Endothelial cell of umbilical vein (primary cell): ENCODE results near the gene PPP2R2D. TPM values are rescaled to one million over a fixed set of nuclear protein-coding genes. Genes with fewer than 3 reads are reported as not detected.

Experiments used
- BruUV-seq: library from RNA; stranded (reverse); fragments of 400-500 nt; replicated peaks from 2 replicates; lab custom pipeline; 2021; lab: Mats Ljungman, UMichigan
- CTCF ChIA-PET: fragments of 300-600, 350-600 bp; sonication (Branson Sonifier 250); formaldehyde crosslinking; loops from one replicate; lab custom pipeline; 2021; ENCODE audit warnings: antibody characterized with exemption, inconsistent platforms; lab: Charles Lee
- POLR2A ChIA-PET: fragments of 300-600, 350-600 bp; sonication (Branson Sonifier 250); formaldehyde crosslinking; loops from one replicate; lab custom pipeline; 2021; ENCODE audit warnings: antibody characterized with exemption, inconsistent platforms; lab: Charles Lee
- DNase-seq: peaks from one replicate; pipeline ENCODE4 v3.0.0-alpha.2; 2011; ENCODE audit warnings: low read depth, low spot score
- FAIRE-seq: peaks from 2 replicates; lab custom pipeline; 2011; peaks lifted over from hg19 to GRCh38; lab: Jason Lieb, UNC
- H2AFZ ChIP-seq: 2 replicates; pipeline ENCODE4 v1.6.0; 2012; ENCODE audit warnings: low read depth, low read length, control low read depth, inconsistent platforms
- H3K27ac ChIP-seq: 2 replicates; pipeline ENCODE4 v1.5.1; 2011; ENCODE audit warnings: low read depth, mild to moderate bottlenecking, control low read depth, low read length, moderate library complexity; ENCODE audit not compliant: insufficient read depth
- H3K27me3 ChIP-seq, 2 experiments: 2 replicates each; pipeline versions ENCODE4 v1.6.0 to v1.6.1; 2011; ENCODE audit warnings: low read length in 2 of 2, mixed read lengths in 1 of 2; ENCODE audit not compliant: control insufficient read depth in 2 of 2, insufficient read depth in 2 of 2
- H3K36me3 ChIP-seq, 2 experiments: 2 replicates in 1 of 2; 3 replicates in 1 of 2; pipeline ENCODE4 v1.5.1; 2011; ENCODE audit warnings: low read length in 2 of 2, mild to moderate bottlenecking in 1 of 2, moderate library complexity in 1 of 2; ENCODE audit not compliant: control insufficient read depth in 2 of 2, insufficient read depth in 2 of 2; ENCODE audit errors: extremely low read depth in 1 of 2
- H3K4me1 ChIP-seq: 3 replicates; pipeline ENCODE4 v1.5.1; 2011; ENCODE audit warnings: mild to moderate bottlenecking, low read length; ENCODE audit not compliant: control insufficient read depth, insufficient read depth; ENCODE audit errors: extremely low read depth
- H3K4me2 ChIP-seq: 2 replicates; pipeline ENCODE4 v1.6.1; 2011; ENCODE audit warnings: low read length, control low read depth, mixed read lengths; ENCODE audit not compliant: insufficient read depth
- H3K4me3 ChIP-seq, 3 experiments: fragments of 200-600 bp in 1 of 3; sonication (generic), shearing (Covaris generic) in 1 of 3; replicated peaks in 1 of 3; 2 replicates each; pipeline ENCODE4 v1.5.1; 2011 to 2016; ENCODE audit warnings: control low read depth in 3 of 3, low read length in 3 of 3, mild to moderate bottlenecking in 2 of 3, inconsistent platforms in 1 of 3, low read depth in 1 of 3, moderate library complexity in 1 of 3; ENCODE audit not compliant: insufficient read depth in 1 of 3
- H3K79me2 ChIP-seq: 2 replicates; pipeline ENCODE4 v1.6.0; 2012; ENCODE audit warnings: low read length, inconsistent platforms; ENCODE audit not compliant: control insufficient read depth, insufficient read depth
- H3K9ac ChIP-seq: replicated peaks from 2 replicates; pipeline ENCODE3; 2011; ENCODE audit warnings: low read length, control low read depth; ENCODE audit not compliant: insufficient read depth; ENCODE audit errors: extremely low read depth
- H3K9me1 ChIP-seq: replicated peaks from 3 replicates; pipeline ENCODE4 v1.6.0; 2011; ENCODE audit warnings: mild to moderate bottlenecking, low read length; ENCODE audit not compliant: control insufficient read depth, insufficient read depth; ENCODE audit errors: extremely low read depth
- H3K9me3 ChIP-seq: replicated peaks from 2 replicates; pipeline ENCODE4 v1.5.1; 2012; ENCODE audit warnings: low read length, inconsistent platforms; ENCODE audit not compliant: control insufficient read depth, insufficient read depth
- H4K20me1 ChIP-seq: replicated peaks from 2 replicates; pipeline ENCODE3; 2011; ENCODE audit warnings: mild to moderate bottlenecking, low read length; ENCODE audit not compliant: control insufficient read depth, insufficient read depth; ENCODE audit errors: extremely low read depth
- CTCF ChIP-seq, 2 donors: IDR thresholded peaks; 1 replicate in 1 of 2; 2 replicates in 1 of 2; pipeline ENCODE4 v1.5.1; 2011; ENCODE audit warnings: low read length in 2 of 2, mild to moderate bottlenecking in 2 of 2, moderate library complexity in 2 of 2, control low read depth in 1 of 2, inconsistent platforms in 1 of 2, low read depth in 1 of 2; ENCODE audit not compliant: insufficient read depth in 1 of 2; ENCODE audit errors: extremely low read depth in 1 of 2
- EZH2 ChIP-seq: IDR thresholded peaks from 2 replicates; pipeline ENCODE4 v1.6.1; 2012; ENCODE audit warnings: borderline replicate concordance, low read depth, mild to moderate bottlenecking, moderate library complexity, low read length, inconsistent platforms; ENCODE audit not compliant: severe bottlenecking
- FOS ChIP-seq: IDR thresholded peaks from 2 replicates; pipeline ENCODE4 v1.6.1; 2011; ENCODE audit warnings: mild to moderate bottlenecking, low read length, moderate library complexity, borderline replicate concordance; ENCODE audit not compliant: insufficient read depth
- GATA2 ChIP-seq: IDR thresholded peaks from 2 replicates; pipeline ENCODE4 v1.7.0; 2011; ENCODE audit warnings: low read depth, mild to moderate bottlenecking, moderate library complexity, mixed read lengths, low read length; ENCODE audit not compliant: insufficient read length, insufficient read depth
- JUN ChIP-seq: IDR thresholded peaks from 2 replicates; pipeline ENCODE4 v1.6.1; 2011; ENCODE audit warnings: borderline replicate concordance, low read depth; ENCODE audit not compliant: insufficient read length, insufficient read depth
- MYC ChIP-seq: IDR thresholded peaks from one replicate; pipeline ENCODE4 v1.6.1; 2011; ENCODE audit warnings: mild to moderate bottlenecking, low read depth, low read length
- POLR2A ChIP-seq: IDR thresholded peaks from 2 replicates; pipeline ENCODE4 v1.6.1; 2012; ENCODE audit warnings: low read depth, mild to moderate bottlenecking, control low read depth, low read length
- POLR2AphosphoS5 ChIP-seq: IDR thresholded peaks from 2 replicates; pipeline ENCODE4 v1.6.1; 2012; ENCODE audit warnings: low read depth, mild to moderate bottlenecking, control low read depth, low read length, moderate library complexity; ENCODE audit not compliant: insufficient read depth
- dilution Hi-C: fragments of 300-500 bp; cut with MboI; formaldehyde crosslinking; loops from one replicate; pipeline ENCODE4 v1.15.0; 2019; ENCODE audit warnings: low sequenced_read_pairs; ENCODE audit not compliant: extremely low pct_ligation_motif_present
- intact Hi-C: fragments of 100-400 bp; cut with micrococcal nuclease; formaldehyde crosslinking; loops from one replicate; pipeline ENCODE4 v1.10.0; 2022
- polyA plus RNA-seq, 4 experiments: library from polyadenylated mRNA; depleted of rRNA in 3 of 4; stranded (reverse) in 3 of 4; unstranded in 1 of 4; fragments of >200 nt; gene quantifications; 2 replicates each; pipeline versions ENCODE4 v1.2.1 to v1.2.3, GENCODE V29; 2011 to 2012; ENCODE audit warnings: missing spikeins in 1 of 4
- total RNA-seq: library from RNA; stranded (reverse); gene quantifications from 2 replicates; pipeline ENCODE4 v1.2.3, GENCODE V29; 2021
- TF ChIP-seq, protein P1 (sequence below): IDR thresholded peaks from 2 replicates; pipeline ENCODE4 v1.6.1; 2011; ENCODE audit not compliant: insufficient read depth, insufficient read length

Gene PPP2R2D
- total and polyA plus RNA-seq, 2 donors (not counting 3 experiments of a cell fraction or from before 2014, with no cell fraction given): 29.9 to 36.3 TPM

DNA sequence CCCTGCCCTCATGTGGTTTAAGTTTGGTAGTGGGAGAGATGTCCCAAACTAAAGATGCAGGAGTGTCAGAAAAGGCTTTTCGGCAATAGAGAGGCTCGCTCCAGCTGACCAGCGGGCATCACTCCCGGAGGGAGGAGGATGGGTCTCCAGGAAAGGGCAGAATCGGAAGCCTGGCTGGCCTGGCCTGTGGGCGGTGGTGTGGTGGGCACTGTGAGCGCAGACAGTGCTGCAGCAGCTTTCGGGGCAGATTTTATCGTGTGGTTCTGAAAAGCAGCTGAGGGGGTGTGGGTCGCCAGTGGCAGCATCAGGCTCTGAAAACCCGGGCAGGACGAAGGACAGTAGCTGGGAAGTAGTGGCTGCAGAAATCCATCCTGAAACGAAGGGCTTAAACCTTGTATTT lies 68.1 kb downstream of the PPP2R2D start:
- Histone ChIP-seq H3K36me3 (peaks cover 8 to 18% of the 10 kb centered on the region in 2 experiments), H3K4me1 (peaks cover 11% of the 10 kb centered on the region), H4K20me1 (no peaks in the 10 kb centered on the region), H3K9ac (no peak overlapping the region), H3K27me3 (no peaks in the 10 kb centered on the region), H3K9me3 (no peaks in the 10 kb centered on the region), H2AFZ (no peak overlapping the region), H3K9me1 (no peaks in the 10 kb centered on the region), H3K79me2 (peaks cover 23% of the 10 kb centered on the region), H3K27ac (no peak overlapping the region), H3K4me2 (no peak overlapping the region), H3K4me3 (no peak overlapping the region)
- ChIA-PET CTCF (interaction anchor here (1.0 kb wide), 1 partner anchor 54 kb away, joined by 5 read pairs; no protein-coding TSS in a partner anchor), POLR2A (no interaction called here)
- no peak for FAIRE-seq
- DNase-seq: no peak
- intact Hi-C loops: no loop called here
- BruUV-seq: no TSS peak
- TF ChIP-seq POLR2A: no peak
- no peak for TF ChIP-seq MYC
- TF ChIP-seq, protein P1, sequence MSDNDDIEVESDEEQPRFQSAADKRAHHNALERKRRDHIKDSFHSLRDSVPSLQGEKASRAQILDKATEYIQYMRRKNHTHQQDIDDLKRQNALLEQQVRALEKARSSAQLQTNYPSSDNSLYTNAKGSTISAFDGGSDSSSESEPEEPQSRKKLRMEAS: no peak
- TF ChIP-seq POLR2AphosphoS5: no peak
- no peak for TF ChIP-seq GATA2
- TF ChIP-seq JUN: no peak
- TF ChIP-seq CTCF (IDR thresholded peaks at IDR 0.05; ENCODE audit: extremely low read depth in 1 of 2, insufficient read depth in 1 of 2, low read depth in 1 of 2, low read length in 2 of 2): no peak
- TF ChIP-seq EZH2: no peak
- no peak for TF ChIP-seq FOS
- dilution Hi-C loops: no loop called here
